ENCODE measurements around the gene PATJ.

Gene PATJ

GRCh38 chr1:61746813-61747212 is 4.5 kb downstream of the PATJ start:
- TF ChIP-seq POLR2AphosphoS5 (IDR thresholded peaks at IDR 0.05; ENCODE audit: low read depth, low read length) (no peak), TAF1 (IDR thresholded peaks at IDR 0.05; ENCODE audit: borderline replicate concordance, insufficient read depth, low read length) (no peak), SIN3A (IDR thresholded peaks at IDR 0.05; ENCODE audit: borderline replicate concordance, insufficient read depth, low read length) (no peak), FOXP2 (optimal IDR thresholded peaks at IDR 0.05; ENCODE audit: borderline replicate concordance, extremely low read depth, extremely low read length, insufficient read depth) (no peak), REST (IDR thresholded peaks at IDR 0.05; ENCODE audit: insufficient read depth in 1 of 2, low read depth in 2 of 2, low read length in 2 of 2) (no peak)

DNA sequence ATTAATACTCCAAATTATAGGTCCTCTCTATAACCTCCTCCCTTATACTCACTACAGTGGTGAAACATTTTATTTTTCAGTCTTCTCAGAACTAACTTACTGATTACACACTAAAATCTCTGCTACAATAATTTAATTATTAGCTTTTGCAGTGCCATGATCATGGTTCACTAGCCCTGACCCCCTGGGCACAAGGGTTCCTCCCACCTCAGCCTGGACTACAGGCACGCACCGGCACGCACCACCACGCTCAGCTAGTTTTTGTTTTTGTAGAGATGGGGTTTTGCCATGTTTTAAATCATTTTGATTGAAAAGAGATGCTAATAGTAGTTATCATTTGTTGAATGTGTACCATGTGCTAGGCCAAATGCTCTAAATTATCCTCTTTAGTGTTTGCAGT is 6.3 kb downstream of the PATJ start:
- TF ChIP-seq REST (IDR thresholded peaks at IDR 0.05; ENCODE audit: insufficient read depth in 1 of 2, low read depth in 2 of 2, low read length in 2 of 2) (no peak), POLR2AphosphoS5 (IDR thresholded peaks at IDR 0.05; ENCODE audit: low read depth, low read length) (no peak), SIN3A (IDR thresholded peaks at IDR 0.05; ENCODE audit: borderline replicate concordance, insufficient read depth, low read length) (no peak), TAF1 (IDR thresholded peaks at IDR 0.05; ENCODE audit: borderline replicate concordance, insufficient read depth, low read length) (no peak)

GRCh38 chr1:61749574-61749973 is 7.3 kb downstream of the PATJ start:
- TF ChIP-seq TAF1 (IDR thresholded peaks at IDR 0.05; ENCODE audit: borderline replicate concordance, insufficient read depth, low read length) (no peak), REST (IDR thresholded peaks at IDR 0.05; ENCODE audit: insufficient read depth in 1 of 2, low read depth in 2 of 2, low read length in 2 of 2) (no peak), SIN3A (IDR thresholded peaks at IDR 0.05; ENCODE audit: borderline replicate concordance, insufficient read depth, low read length) (no peak), FOXP2 (optimal IDR thresholded peaks at IDR 0.05; ENCODE audit: borderline replicate concordance, extremely low read depth, extremely low read length, insufficient read depth) (no peak), POLR2AphosphoS5 (IDR thresholded peaks at IDR 0.05; ENCODE audit: low read depth, low read length) (no peak)

DNA sequence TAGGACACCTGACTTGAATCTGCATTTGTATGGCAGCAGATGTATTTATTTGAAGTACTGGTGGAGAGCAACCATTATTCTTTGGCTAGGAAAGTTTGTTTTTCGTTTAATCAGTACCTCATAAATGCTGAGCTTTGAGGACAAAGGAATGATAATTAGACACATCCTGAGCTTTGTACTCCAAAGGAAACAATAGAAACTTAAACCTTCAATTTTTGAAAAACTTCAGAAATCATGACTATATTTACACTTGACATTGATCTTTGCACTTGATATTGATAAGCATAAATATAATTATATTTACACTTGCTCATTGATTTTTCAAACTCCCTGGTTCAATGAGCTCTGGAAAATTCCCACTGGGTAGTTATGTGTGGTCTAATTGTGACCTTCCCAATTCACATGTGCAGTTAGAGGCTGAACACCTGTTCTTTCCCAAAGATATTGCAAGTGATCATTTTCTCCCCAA is 10.7 kb downstream of the PATJ start:
- no peak for TF ChIP-seq TAF1 (IDR thresholded peaks at IDR 0.05; ENCODE audit: borderline replicate concordance, insufficient read depth, low read length)
- no peak for TF ChIP-seq SIN3A (IDR thresholded peaks at IDR 0.05; ENCODE audit: borderline replicate concordance, insufficient read depth, low read length)
- no peak for TF ChIP-seq FOXP2 (optimal IDR thresholded peaks at IDR 0.05; ENCODE audit: borderline replicate concordance, extremely low read depth, extremely low read length, insufficient read depth)
- TF ChIP-seq POLR2AphosphoS5 (IDR thresholded peaks at IDR 0.05; ENCODE audit: low read depth, low read length), result no peak
- TF ChIP-seq REST (IDR thresholded peaks at IDR 0.05; ENCODE audit: insufficient read depth in 1 of 2, low read depth in 2 of 2, low read length in 2 of 2), result no peak

DNA sequence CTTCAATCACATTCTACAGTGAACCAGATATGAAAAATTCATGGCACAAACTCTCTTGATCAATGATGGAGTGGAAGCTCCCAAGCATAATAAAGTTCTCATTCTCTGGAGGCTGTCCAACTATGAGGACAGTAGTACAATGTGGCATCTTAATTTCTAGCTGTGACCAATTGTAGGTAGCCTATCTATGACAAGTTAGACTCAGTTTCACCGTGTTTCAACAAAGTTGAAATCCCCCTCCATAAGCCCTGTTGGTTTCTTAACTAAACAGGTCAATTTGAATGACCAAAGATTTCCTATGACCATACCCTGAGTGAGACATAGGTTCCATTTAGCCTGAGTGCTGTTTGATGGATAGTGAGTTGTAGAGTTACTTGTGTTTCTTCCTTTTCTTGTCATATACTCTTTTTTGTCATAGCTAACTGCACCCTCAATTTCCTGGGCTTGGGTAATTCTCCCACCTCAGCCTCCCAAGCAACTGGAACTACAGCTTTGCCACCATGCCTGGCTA is 11.8 kb downstream of the PATJ start:
- no peak for TF ChIP-seq FOXP2 (optimal IDR thresholded peaks at IDR 0.05; ENCODE audit: borderline replicate concordance, extremely low read depth, extremely low read length, insufficient read depth)
- no peak for TF ChIP-seq SIN3A (IDR thresholded peaks at IDR 0.05; ENCODE audit: borderline replicate concordance, insufficient read depth, low read length)
